Raji (cell line): ENCODE data around the gene HGF.

Source experiments
- POLR2A ChIP-seq: IDR thresholded peaks from 2 replicates; pipeline ENCODE4 v1.6.1; 2011; ENCODE audit warnings: low read depth, low read length, control low read depth; ENCODE audit not compliant: insufficient read depth

The HGF gene

DNA sequence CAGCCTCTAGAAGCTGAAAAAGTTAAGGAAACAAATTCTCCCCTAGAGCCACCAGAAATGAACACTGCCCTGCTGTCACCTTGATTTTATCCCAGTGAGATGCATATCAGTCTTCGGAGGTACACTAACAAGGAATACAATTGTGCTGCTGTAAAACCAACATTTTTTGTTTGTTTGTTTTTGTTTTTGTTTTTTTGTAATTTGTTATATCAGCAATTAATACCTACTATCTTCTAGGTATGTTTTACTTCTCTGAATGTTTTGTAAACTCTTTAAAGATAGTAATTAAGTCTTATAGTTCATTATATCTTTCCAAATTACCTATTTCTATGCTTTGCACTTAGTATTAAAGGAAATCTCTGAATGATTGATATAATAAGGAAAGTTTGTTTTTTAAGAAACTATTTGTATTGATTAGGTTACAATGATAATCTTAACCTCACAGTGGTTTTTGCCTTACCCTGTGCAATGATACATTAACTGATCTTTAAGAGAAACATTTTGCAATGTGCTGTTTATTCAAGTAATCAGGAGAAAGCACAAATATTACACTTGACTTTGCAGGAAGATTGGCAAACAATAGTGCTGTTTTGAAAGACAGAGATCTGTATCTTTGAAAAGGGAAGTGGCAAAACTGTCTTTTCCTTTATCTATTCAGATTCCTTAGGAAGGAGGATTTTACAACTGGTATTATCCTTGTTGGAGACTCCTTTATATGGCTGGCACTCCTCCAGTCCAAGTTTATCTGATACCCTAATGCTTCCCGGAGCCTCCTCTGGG, 11.3 kb upstream of the HGF start:
- TF ChIP-seq POLR2A = no peak

DNA sequence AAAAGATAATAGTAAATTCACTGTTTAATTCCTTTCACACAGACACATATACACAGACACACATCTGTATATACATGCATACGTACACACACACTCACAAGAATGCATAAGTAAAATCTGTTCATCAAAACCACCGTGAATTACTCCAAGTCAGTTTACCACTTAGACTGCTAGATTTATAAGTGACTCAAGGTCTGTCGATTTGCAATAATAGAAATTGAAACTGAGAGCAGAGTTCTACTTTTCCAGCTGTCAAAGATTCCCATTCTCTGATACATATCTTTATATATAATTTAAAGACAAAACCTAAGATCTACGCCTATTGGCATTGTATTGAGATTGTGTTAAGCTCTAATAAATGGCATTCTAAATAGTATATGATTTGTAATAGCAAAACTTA, 9.9 kb upstream of the HGF start:
- no peak for TF ChIP-seq POLR2A

DNA sequence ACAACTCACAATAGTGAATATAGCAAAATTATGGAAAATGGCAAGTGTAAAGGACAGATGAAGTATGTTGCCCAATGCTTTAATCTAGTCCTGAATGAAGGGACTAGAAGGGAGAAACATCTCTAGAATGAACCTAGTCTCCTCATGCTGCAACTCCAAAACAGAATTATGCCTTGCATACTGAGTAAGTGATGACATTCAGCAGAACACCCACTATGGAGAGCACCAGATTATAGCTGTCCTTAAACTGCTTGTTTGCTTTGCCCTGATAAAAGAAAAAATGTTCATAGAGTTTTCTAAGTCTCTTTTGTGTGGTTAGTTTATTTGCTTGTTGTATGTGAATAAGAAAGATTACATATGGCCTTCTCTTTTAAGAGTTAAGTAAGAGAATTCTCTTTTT, 7.8 kb upstream of the HGF start:
- no peak for TF ChIP-seq POLR2A

GRCh38 chr7:81776948-81777630, 7.2 kb upstream of the HGF start:
- no peak for TF ChIP-seq POLR2A

DNA sequence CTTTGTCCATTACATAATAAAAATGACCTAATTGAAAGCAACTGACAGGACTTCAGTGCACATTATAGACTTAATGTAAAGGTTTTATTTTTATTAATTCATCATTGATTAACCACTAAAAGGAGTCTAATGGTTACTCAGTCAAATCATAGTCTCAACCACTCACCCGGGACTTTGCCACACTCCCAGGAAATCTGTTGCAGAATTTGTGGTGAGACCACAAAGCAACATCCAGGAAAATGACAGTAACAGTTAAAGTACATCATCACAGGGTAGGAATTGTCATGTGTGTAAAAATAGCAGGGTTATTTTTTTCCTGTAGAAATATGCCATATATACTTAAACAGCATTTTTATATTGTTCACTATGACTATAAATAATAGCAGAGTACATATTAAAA, 6.3 kb upstream of the HGF start:
- no peak for TF ChIP-seq POLR2A

DNA sequence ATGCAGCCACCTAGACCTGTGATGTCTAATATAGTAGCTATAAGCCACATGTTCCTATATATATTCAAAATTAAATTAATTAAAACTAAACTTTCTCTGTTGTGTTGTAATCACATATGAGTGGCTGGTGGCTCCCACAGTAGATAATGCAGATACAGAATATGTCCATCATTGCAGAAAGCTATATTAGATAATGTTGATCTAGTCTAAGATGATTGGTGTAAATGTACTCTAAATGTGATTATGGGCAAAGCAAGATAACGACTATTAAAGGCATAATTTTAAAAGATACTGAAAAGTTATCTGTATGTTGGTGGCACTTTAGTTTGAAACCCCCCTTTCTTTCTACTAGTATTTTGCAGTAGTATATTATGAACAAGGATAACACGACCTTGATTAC, 5.7 kb upstream of the HGF start:
- no peak for TF ChIP-seq POLR2A

GRCh38 chr7:81774551-81774950, 4.7 kb upstream of the HGF start:
- no peak for TF ChIP-seq POLR2A

DNA sequence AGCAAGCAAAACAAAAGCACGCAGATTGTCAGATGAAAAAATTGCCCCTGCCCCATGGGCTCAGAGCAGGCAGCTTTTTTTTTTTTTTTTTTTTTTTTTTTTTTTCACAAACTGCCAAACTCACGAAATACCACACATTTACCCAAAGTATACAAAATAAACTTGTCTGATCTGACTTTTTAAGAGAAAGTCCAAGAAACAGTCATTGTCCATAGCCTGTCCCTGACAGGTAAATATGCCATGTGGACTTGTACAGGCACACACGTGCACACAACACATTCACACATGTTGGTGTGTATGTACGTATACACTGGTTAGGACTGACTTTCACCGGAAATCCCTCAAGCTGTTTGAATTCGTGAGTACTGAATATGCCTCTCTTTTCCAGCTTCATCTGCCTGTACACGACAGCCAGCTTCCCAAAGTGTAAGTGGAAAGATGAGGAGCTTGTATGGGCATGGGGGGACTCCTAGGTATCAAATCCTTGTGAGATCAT, 929 bp upstream of the HGF start:
- TF ChIP-seq POLR2A = no peak

- TF ChIP-seq POLR2A = no peak
Observed at GRCh38 chr7:81768951-81769778, 682 bp downstream of the HGF start.

DNA sequence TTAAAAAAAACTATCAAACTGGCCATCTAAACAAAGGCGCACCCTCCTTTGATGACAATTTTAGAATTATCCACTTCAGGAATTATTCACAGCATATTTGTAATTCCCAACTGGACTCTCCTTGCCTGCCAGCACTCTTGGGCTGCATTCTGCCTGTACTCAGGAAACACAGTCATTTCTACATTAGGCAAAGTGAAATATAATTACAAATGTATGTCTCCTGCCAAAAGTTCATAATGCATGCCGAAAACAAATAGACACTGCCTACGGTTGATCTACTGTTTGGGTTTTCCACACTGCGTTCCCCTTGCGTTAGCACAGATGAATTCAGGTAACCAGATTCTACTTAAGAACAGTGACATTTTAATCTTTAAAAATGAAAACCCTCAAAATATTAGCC, 1.9 kb downstream of the HGF start:
- TF ChIP-seq POLR2A = no peak

- no peak for TF ChIP-seq POLR2A
Observed at GRCh38 chr7:81761821-81762220, 8.0 kb downstream of the HGF start.

DNA sequence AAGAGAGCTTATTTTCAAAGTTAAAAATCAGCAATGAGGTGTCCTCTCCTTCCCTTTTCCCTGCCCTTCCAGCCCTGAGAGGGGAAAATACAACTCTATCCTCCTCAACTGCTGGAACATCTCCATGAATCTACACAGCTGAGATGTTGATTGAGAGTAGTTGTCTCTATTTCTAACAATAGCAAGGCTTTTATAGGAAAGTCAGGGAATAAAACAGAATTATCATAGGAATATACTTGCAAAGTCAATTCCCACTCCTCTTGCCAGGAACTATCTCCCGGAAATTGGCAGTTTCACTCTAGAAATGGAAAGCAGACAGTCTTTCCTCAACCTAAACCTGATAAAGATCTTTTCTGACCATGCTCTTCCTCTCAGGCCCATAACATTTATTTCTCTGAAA, 8.8 kb downstream of the HGF start:
- no peak for TF ChIP-seq POLR2A

DNA sequence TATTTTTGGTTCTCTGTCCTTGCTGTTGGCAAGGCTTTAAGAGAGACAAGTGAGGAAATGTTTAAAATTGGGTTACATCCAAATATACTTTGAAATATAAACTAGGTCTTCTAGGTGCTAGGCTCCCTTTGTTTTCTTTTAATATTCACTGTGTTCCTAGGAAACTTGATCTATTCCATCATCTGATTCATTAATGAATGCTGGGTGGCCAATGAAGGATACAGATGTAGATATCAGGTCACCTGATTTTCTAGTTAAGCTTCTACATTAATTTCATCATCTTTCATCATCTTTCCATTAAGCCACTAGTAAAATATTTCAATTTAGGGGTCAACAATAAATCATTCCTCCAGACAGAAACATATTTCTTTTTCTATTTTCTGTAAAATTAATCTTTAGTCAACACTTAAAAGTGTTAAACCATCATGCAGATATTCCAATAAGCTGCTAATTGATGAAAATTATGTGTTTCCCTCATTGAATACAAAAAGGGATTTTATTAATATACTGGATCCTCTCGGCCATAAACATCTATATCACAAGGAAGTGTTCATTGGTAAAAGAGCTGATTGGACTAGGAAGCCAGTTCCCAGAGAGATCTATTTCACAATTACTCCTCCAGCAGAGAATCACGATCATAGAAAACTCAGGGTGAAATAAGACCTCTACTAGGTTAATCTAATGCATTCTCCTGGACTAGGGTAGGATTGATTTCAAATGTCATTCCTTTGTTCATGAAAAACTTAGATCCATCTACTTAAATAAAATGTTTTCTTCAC, 14.7 kb downstream of the HGF start:
- TF ChIP-seq POLR2A = no peak

DNA sequence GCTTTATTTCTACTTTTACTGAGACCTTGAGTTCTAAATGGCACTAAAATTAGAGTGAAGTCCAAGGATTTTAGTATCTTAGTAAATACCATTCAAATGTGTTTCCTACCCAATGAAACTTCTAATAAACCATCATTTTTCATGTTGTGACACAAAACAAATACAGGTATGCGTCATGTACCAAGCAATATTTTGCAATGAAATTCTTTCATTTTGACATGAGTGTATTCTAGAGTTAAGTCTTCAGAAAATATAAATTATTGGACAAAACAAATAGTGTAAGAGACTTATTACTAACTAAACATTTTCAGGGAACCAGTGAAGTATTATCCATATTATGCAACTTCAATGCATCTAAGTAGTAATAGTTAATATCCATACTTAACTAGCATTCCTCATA, 16.5 kb downstream of the HGF start:
- TF ChIP-seq POLR2A = no peak

- TF ChIP-seq POLR2A = no peak
Observed at GRCh38 chr7:81752318-81752714, 17.5 kb downstream of the HGF start.
